Activated CD8-positive, alpha-beta memory T cell treated with anti-CD3 and anti-CD28 coated beads, Interleukin-2, amount 50 U/mL, for 48 hours (primary cell): ENCODE measurements around the gene CADPS2.
A peak's percentile ranks its signal among the peaks of the same experiment; 100 is the strongest.

ENCODE experiments used
- DNase-seq: peaks from one replicate; pipeline ENCODE4 v3.0.0-alpha.2; 2020

CADPS2 gene

GRCh38 chr7:122343601-122344302 lies 542.5 kb downstream of the CADPS2 start:
- no peak for DNase-seq

- DNase-seq = no peak
Measured at GRCh38 chr7:122340427-122340826, 545.8 kb downstream of the CADPS2 start.

GRCh38 chr7:122339145-122339904 lies 546.9 kb downstream of the CADPS2 start:
- DNase-seq = no peak

- no peak for DNase-seq
Measured at GRCh38 chr7:122337011-122337410, 549.2 kb downstream of the CADPS2 start.

- no peak for DNase-seq
Measured at GRCh38 chr7:122329145-122329802, 557.0 kb downstream of the CADPS2 start.

- no peak for DNase-seq
Measured at GRCh38 chr7:122327969-122328368, 558.3 kb downstream of the CADPS2 start.

- DNase-seq = no peak
Measured at GRCh38 chr7:122316467-122317388, 569.5 kb downstream of the CADPS2 start.

GRCh38 chr7:122315507-122316466 lies 570.5 kb downstream of the CADPS2 start:
- DNase-seq = no peak

GRCh38 chr7:122314284-122314683 lies 572.0 kb downstream of the CADPS2 start:
- DNase-seq = no peak

- no peak for DNase-seq
Measured at GRCh38 chr7:122312789-122313188, 573.5 kb downstream of the CADPS2 start.

- no peak for DNase-seq
Measured at GRCh38 chr7:122311734-122312450, 574.4 kb downstream of the CADPS2 start.

- no peak for DNase-seq
Measured at GRCh38 chr7:122311050-122311700, 575.1 kb downstream of the CADPS2 start.

- DNase-seq = no peak
Measured at GRCh38 chr7:122310119-122311021, 575.9 kb downstream of the CADPS2 start.

GRCh38 chr7:122309421-122309820 lies 576.8 kb downstream of the CADPS2 start:
- DNase-seq = no peak

- DNase-seq = no peak
Measured at GRCh38 chr7:122307228-122307621, 579.0 kb downstream of the CADPS2 start.

GRCh38 chr7:122306320-122307227 lies 579.7 kb downstream of the CADPS2 start:
- no peak for DNase-seq

- DNase-seq = peak; percentile 51
Measured at GRCh38 chr7:122305475-122306319, 580.6 kb downstream of the CADPS2 start.
